ENCODE measurements around the gene KRTAP5-5. TPM values are rescaled to one million over a fixed set of nuclear protein-coding genes. Genes with fewer than 3 reads are reported as not detected.

Gene KRTAP5-5
- total and polyA plus RNA-seq, 2 of the 8 experiments (the other 6 are each of a cell fraction or from before 2014, with no cell fraction given) = 0.09 TPM; not detected in 1

GRCh38 chr11:1654388-1655167 lies 25.0 kb downstream of the KRTAP5-5 start:
- no peak overlapping the region for H3K14ac ChIP-seq (ENCODE audit: insufficient read length)
- POLR2A ChIA-PET (ENCODE audit: partially characterized antibody) = no interaction called here
- WGBS, 2 experiments (ENCODE audit: extremely low coverage in 1 of 2, insufficient coverage in 1 of 2, insufficient read length in 1 of 2, insufficient replicate concordance in 2 of 2, low coverage in 1 of 2, low lambda C conversion rate in 2 of 2, missing lambda C conversion rate in 1 of 2) = 85% methylated on average over 21 of the region's 21 CpGs; no CpG with 5 or more reads in 1 of the 2 experiments
- no peaks in the 10 kb centered on the region for H3K9me3 ChIP-seq (ENCODE audit: insufficient read depth in 2 of 2, low read depth in 1 of 2, low read length in 1 of 2)
- FAIRE-seq (no peak), DNase-seq (ENCODE audit: low read depth in 1 of 2, low spot score in 2 of 2) (no peak)
- no peaks in the 10 kb centered on the region for H3K36me3 ChIP-seq (ENCODE audit: control insufficient read depth in 2 of 4, insufficient read depth in 4 of 4, low read length in 3 of 4)
- H3K23me2 ChIP-seq (ENCODE audit: low read depth, low read length) = no peaks in the 10 kb centered on the region
- no peak overlapping the region for H2BK120ac ChIP-seq (replicated peaks; ENCODE audit: low read depth, low read length)
- no peak overlapping the region for H3K27ac ChIP-seq (ENCODE audit: low read depth, low read length)
- no peak overlapping the region for H2BK15ac ChIP-seq (ENCODE audit: low read length)
- no peak overlapping the region for H3K4me3 ChIP-seq (ENCODE audit: extremely low read depth in 1 of 4, insufficient read depth in 2 of 4, low read depth in 3 of 4, low read length in 4 of 4)
- no peak overlapping the region for H3K4me2 ChIP-seq (ENCODE audit: insufficient read depth in 1 of 2, low read depth in 2 of 2, low read length in 2 of 2)
- no peak overlapping the region for H4K5ac ChIP-seq (ENCODE audit: insufficient read length, low read depth, low read length)
- peaks cover 0 to 9% (median 6%) of the 10 kb centered on the region in 4 experiments; a peak in 4 of 7 replicates for H3K27me3 ChIP-seq (replicated peaks in 1 of 4; ENCODE audit: control insufficient read depth in 3 of 4, extremely low read depth in 1 of 4, insufficient read depth in 3 of 4, low read length in 3 of 4)
- no peaks in the 10 kb centered on the region for H3K79me2 ChIP-seq (ENCODE audit: control insufficient read depth in 1 of 2, insufficient read depth in 2 of 2, low read length in 2 of 2)
- H4K91ac ChIP-seq (replicated peaks; ENCODE audit: insufficient read length, low read length) = peak overlapping the region; percentile 19
- CTCF ChIA-PET (ENCODE audit: partially characterized antibody) = interaction anchor here (1.0 to 10.1 kb wide), 15 partner anchors 15 to 499 kb away, joined by 3 to 166 read pairs (median 9); partner anchors contain the start of gene SYT8
- H3K4ac ChIP-seq (replicated peaks; ENCODE audit: insufficient read length, low read depth, low read length) = peak overlapping the region; percentile 53
- H2BK20ac ChIP-seq (ENCODE audit: low read length) = no peak overlapping the region
- H3K79me1 ChIP-seq (ENCODE audit: low read depth, low read length) = no peaks in the 10 kb centered on the region
- no peak overlapping the region for H2BK12ac ChIP-seq (ENCODE audit: low read depth, low read length)
- no peak overlapping the region for H2BK5ac ChIP-seq (ENCODE audit: low read depth, low read length)
- H3K18ac ChIP-seq (ENCODE audit: extremely low read depth, low read length) = no peak overlapping the region
- no peak overlapping the region for H2AK5ac ChIP-seq (ENCODE audit: low read depth, low read length)
- H3K9ac ChIP-seq (replicated peaks in 1 of 4; ENCODE audit: extremely low read depth in 1 of 4, low read depth in 3 of 4, low read length in 3 of 4) = no peak overlapping the region
- peaks cover 0 to 6% (median 2%) of the 10 kb centered on the region in 4 experiments; a peak in 3 of 7 replicates for H3K4me1 ChIP-seq (replicated peaks in 1 of 4; ENCODE audit: control insufficient read depth in 3 of 4, insufficient read depth in 4 of 4, low read length in 3 of 4)
- peak overlapping the region; percentile 43 for H4K8ac ChIP-seq (ENCODE audit: extremely low read depth, insufficient read depth, low read length)
- no peaks in the 10 kb centered on the region for H4K20me1 ChIP-seq (replicated peaks in 1 of 2; ENCODE audit: control insufficient read depth in 1 of 2, insufficient read depth in 2 of 2, low read length in 2 of 2)
- no peak overlapping the region for H2AFZ ChIP-seq (ENCODE audit: low read length)
- no peak overlapping the region for H3K56ac ChIP-seq (replicated peaks; ENCODE audit: insufficient read length, low read depth, low read length)
- H3K23ac ChIP-seq (ENCODE audit: insufficient read length) = no peak overlapping the region
- TF ChIP-seq SUZ12 (IDR thresholded peaks at IDR 0.05; ENCODE audit: low read length) = no peak
- no peak for TF ChIP-seq HDAC2 (IDR thresholded peaks at IDR 0.05; ENCODE audit: borderline replicate concordance in 1 of 2, low read depth in 2 of 2, low read length in 2 of 2)
- no peak for TF ChIP-seq TEAD4 (IDR thresholded peaks at IDR 0.05; ENCODE audit: low read depth, low read length)
- no peak for TF ChIP-seq MAFK (IDR thresholded peaks at IDR 0.05; ENCODE audit: low read depth, low read length)
- no peak for TF ChIP-seq SP4 (IDR thresholded peaks at IDR 0.05; ENCODE audit: low read length)
- no peak for TF ChIP-seq CEBPB (IDR thresholded peaks at IDR 0.05; ENCODE audit: low read depth, low read length)
- no peak for TF ChIP-seq SIX5 (IDR thresholded peaks at IDR 0.05; ENCODE audit: low read depth, low read length)
- no peak for TF ChIP-seq JUND (IDR thresholded peaks at IDR 0.05; ENCODE audit: low read length)
- no peak for TF ChIP-seq NANOG (IDR thresholded peaks at IDR 0.05; ENCODE audit: insufficient read depth, low read depth, low read length, poor library complexity, severe bottlenecking)
- no peak for TF ChIP-seq USF2 (IDR thresholded peaks at IDR 0.05; ENCODE audit: low read length)
- no peak for TF ChIP-seq EGR1 (IDR thresholded peaks at IDR 0.05; ENCODE audit: borderline replicate concordance, low read depth, low read length)
- no peak for TF ChIP-seq HDAC6 (IDR thresholded peaks at IDR 0.05; ENCODE audit: low read depth, low read length)
